ENCODE data around the gene PRPF38A. TPM values are rescaled to one million over a fixed set of nuclear protein-coding genes. Genes with fewer than 3 reads are reported as not detected.
A peak's percentile ranks its signal among the peaks of the same experiment; 100 is the strongest.

The PRPF38A gene
- total RNA-seq, 2 donors from 2014 or later: 6.7 to 8.9 TPM

GRCh38 chr1:52423055-52423454 is 18.7 kb downstream of the PRPF38A start:
- no peaks in the 10 kb centered on the region for H3K4me1 ChIP-seq
- no peaks in the 10 kb centered on the region for H3K27me3 ChIP-seq
- H3K27ac ChIP-seq: no peak overlapping the region
- intact Hi-C loops (cut with DNase I): no loop called here
- DNase-seq: no peak
- no peak overlapping the region for H3K4me3 ChIP-seq
- TF ChIP-seq POLR2A (IDR thresholded peaks at IDR 0.05) (no peak), CTCF (IDR thresholded peaks at IDR 0.05) (no peak)
- H3K9me3 ChIP-seq: no peaks in the 10 kb centered on the region
- peaks cover 0 to 3% of the 10 kb centered on the region in 2 donors for H3K36me3 ChIP-seq (replicated peaks in 1 of 2; ENCODE audit: insufficient read depth in 1 of 2, low read depth in 2 of 2)
- 92 to 97% methylated on average over 2 of the region's 2 CpGs for WGBS, 2 donors
- ATAC-seq: no peak

- peaks cover 0 to 3% of the 10 kb centered on the region in 2 donors for H3K36me3 ChIP-seq (replicated peaks in 1 of 2; ENCODE audit: insufficient read depth in 1 of 2, low read depth in 2 of 2)
- no peaks in the 10 kb centered on the region for H3K27me3 ChIP-seq
- TF ChIP-seq POLR2A (IDR thresholded peaks at IDR 0.05): no peak
- TF ChIP-seq CTCF (IDR thresholded peaks at IDR 0.05): no peak
- DNase-seq (peak in 1 of 4 donors; percentile 10), ATAC-seq (no peak)
- no peak overlapping the region for H3K27ac ChIP-seq
- intact Hi-C loops (cut with DNase I): no loop called here
- no peaks in the 10 kb centered on the region for H3K9me3 ChIP-seq
- no peak overlapping the region for H3K4me3 ChIP-seq
- H3K4me1 ChIP-seq: no peaks in the 10 kb centered on the region
- 63 to 75% methylated on average over 9 of the region's 9 CpGs for WGBS, 2 donors
These were observed 19.4 kb downstream of the PRPF38A start for GRCh38 chr1:52423771-52424170.

- H3K9me3 ChIP-seq: no peaks in the 10 kb centered on the region
- intact Hi-C loops (cut with DNase I): no loop called here
- TF ChIP-seq POLR2A (IDR thresholded peaks at IDR 0.05): no peak
- TF ChIP-seq CTCF (IDR thresholded peaks at IDR 0.05): no peak
- H3K36me3 ChIP-seq (replicated peaks in 1 of 2; ENCODE audit: insufficient read depth in 1 of 2, low read depth in 2 of 2): peaks cover 0 to 3% of the 10 kb centered on the region in 2 donors
- no peak overlapping the region for H3K27ac ChIP-seq
- no peak overlapping the region for H3K4me3 ChIP-seq
- H3K27me3 ChIP-seq: no peaks in the 10 kb centered on the region
- H3K4me1 ChIP-seq: no peaks in the 10 kb centered on the region
- ATAC-seq: no peak
- DNase-seq: no peak
These were observed 19.8 kb downstream of the PRPF38A start for GRCh38 chr1:52424231-52424636.

GRCh38 chr1:52424813-52425212 is 20.4 kb downstream of the PRPF38A start:
- Histone ChIP-seq H3K36me3 (replicated peaks in 1 of 2; ENCODE audit: insufficient read depth in 1 of 2, low read depth in 2 of 2) (peaks cover 0 to 3% of the 10 kb centered on the region in 2 donors), H3K4me3 (no peak overlapping the region), H3K27me3 (no peaks in the 10 kb centered on the region), H3K9me3 (no peaks in the 10 kb centered on the region), H3K27ac (no peak overlapping the region), H3K4me1 (no peaks in the 10 kb centered on the region)
- 94 to 97% methylated on average over 1 of the region's 1 CpG for WGBS, 2 donors
- intact Hi-C loops (cut with DNase I): no loop called here
- DNase-seq (no peak), ATAC-seq (no peak)
- TF ChIP-seq POLR2A (IDR thresholded peaks at IDR 0.05) (no peak), CTCF (IDR thresholded peaks at IDR 0.05) (no peak)

- Histone ChIP-seq H3K4me1 (no peaks in the 10 kb centered on the region), H3K36me3 (replicated peaks in 1 of 2; ENCODE audit: insufficient read depth in 1 of 2, low read depth in 2 of 2) (peaks cover 0 to 7% of the 10 kb centered on the region in 2 donors), H3K9me3 (no peaks in the 10 kb centered on the region), H3K27me3 (no peaks in the 10 kb centered on the region), H3K27ac (no peak overlapping the region), H3K4me3 (no peak overlapping the region)
- TF ChIP-seq POLR2A (IDR thresholded peaks at IDR 0.05) (no peak), CTCF (IDR thresholded peaks at IDR 0.05) (no peak)
- DNase-seq: no peak
- ATAC-seq: no peak
- 83 to 88% methylated on average over 3 of the region's 3 CpGs for WGBS, 2 donors
- intact Hi-C loops (cut with DNase I): no loop called here
These were observed 22.0 kb downstream of the PRPF38A start for GRCh38 chr1:52426371-52426770.
